Esophagus muscularis mucosa (tissue), 4 donors: Measurements from ENCODE around the gene SRA1. TPM values are rescaled to one million over a fixed set of nuclear protein-coding genes. Genes with fewer than 3 reads are reported as not detected.
A peak's percentile ranks its signal among the peaks of the same experiment; 100 is the strongest.
"Not testable (repeated sequence)": the region's sequence is repeated elsewhere in the genome, so short reads cannot be mapped to it uniquely, and the experiment has no call there.

Experiments
- DNase-seq: peaks from one replicate; pipeline ENCODE4 v3.0.0-alpha.2; 2017; ENCODE audit errors: extremely low spot score
- H3K27ac ChIP-seq, 4 donors: fragments of 200-600 bp; sonication (generic); replicated peaks in 1 of 4; 1 replicate in 3 of 4; 2 replicates in 1 of 4; pipeline ENCODE4 v1.5.1; 2016 to 2019; ENCODE audit warnings: mild to moderate bottlenecking in 1 of 4
- H3K27me3 ChIP-seq, 4 donors: fragments of 200-600 bp; sonication (generic); one replicate each; pipeline versions ENCODE4 v1.5.1 to v1.6.0; 2016 to 2019
- H3K36me3 ChIP-seq, 4 donors: fragments of 200-600 bp; sonication (generic); one replicate each; pipeline ENCODE4 v1.5.1; 2016 to 2019
- H3K4me1 ChIP-seq, 4 donors: fragments of 200-600 bp; sonication (generic); one replicate each; pipeline ENCODE4 v1.5.1; 2016 to 2019
- H3K4me3 ChIP-seq, 4 donors: fragments of 200-600 bp; sonication (generic); 1 replicate in 2 of 4; 2 replicates in 2 of 4; pipeline ENCODE4 v1.5.1; 2016 to 2019; ENCODE audit warnings: mild to moderate bottlenecking in 4 of 4, moderate library complexity in 1 of 4
- H3K9me3 ChIP-seq, 4 donors: fragments of 200-600 bp; sonication (generic); 1 replicate in 3 of 4; 2 replicates in 1 of 4; pipeline ENCODE4 v1.5.1; 2016 to 2019
- EP300 ChIP-seq: sonication (generic); formaldehyde crosslinking; IDR thresholded peaks from one replicate; pipeline ENCODE4 v1.6.1; 2017; ENCODE audit warnings: antibody characterized with exemption
- POLR2A ChIP-seq: fragments of 450-650 bp; IDR thresholded peaks from one replicate; pipeline ENCODE4 v1.6.1; 2017; ENCODE audit warnings: antibody characterized with exemption, moderate library complexity, mild to moderate bottlenecking, low read depth
- POLR2AphosphoS5 ChIP-seq, 2 donors: sonication (generic); formaldehyde crosslinking; IDR thresholded peaks; one replicate each; pipeline ENCODE4 v1.6.1; 2017; ENCODE audit warnings: antibody characterized with exemption in 2 of 2
- WGBS: methylation state at CpG from one replicate; pipeline ENCODE4 v1.1.5; 2018; 5-methylcytosine and 5-hydroxymethylcytosine counted together
- intact Hi-C: fragments of 100-400 bp; cut with DNase I; formaldehyde crosslinking; loops from one replicate; pipeline ENCODE4 v1.15.1; 2023
- total RNA-seq, 4 donors: library from RNA; depleted of rRNA; stranded (reverse); fragments of >200 nt; gene quantifications; one replicate each; pipeline versions ENCODE4 v1.1.0 to v1.2.1, GENCODE V29; 2016
- TF ChIP-seq, protein P1 (sequence below), 3 experiments: fragments of 200-600 bp in 2 of 3; fragments of 450-650 bp in 1 of 3; sonication (generic) in 2 of 3; IDR thresholded peaks; one replicate each; pipeline ENCODE4 v1.5.1; 2017 to 2019; ENCODE audit warnings: antibody characterized with exemption in 3 of 3, mild to moderate bottlenecking in 2 of 3, moderate library complexity in 1 of 3

The SRA1 gene
- 10 to 100 TPM; 17.4 to 29.2 (median 24.7) TPM for total RNA-seq

DNA sequence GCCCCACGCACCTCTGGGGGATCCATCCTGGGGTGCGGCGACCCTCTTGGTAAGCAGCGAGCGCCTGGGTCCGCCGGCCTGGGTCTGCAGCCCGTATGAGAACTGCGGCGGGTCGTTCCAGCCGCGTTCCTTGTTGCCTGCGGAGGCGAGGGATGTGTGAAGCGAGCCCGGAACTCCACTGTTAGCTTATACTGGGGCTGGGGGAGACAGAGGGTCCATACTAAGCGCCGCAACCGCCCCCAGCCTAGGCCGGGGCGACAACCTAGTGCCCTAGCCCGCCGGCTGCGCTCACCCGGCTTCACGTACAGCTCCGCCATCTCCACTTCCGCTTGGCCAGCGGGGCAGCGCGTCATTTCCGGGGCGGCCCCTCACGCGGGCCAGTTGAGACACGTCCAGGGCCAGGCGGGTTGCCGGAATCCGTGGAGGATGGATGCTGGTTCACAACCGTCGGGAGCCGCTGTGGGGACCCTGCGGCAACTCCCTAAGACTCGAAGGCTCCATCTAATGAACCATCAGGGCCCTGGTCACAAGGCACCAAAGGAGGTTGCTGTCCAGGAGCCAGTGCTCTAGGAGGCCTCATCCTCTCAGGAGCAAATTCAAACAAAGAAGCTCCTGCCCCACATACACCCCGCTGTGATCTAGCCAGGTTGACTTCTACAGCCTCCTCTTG, at the start of gene SRA1:
Gene SRA1, minus strand, starts transcription at position 338 of the 670 bp plus-strand sequence. Its CDS starts 21 bp downstream, at position 317.
- H3K4me1 ChIP-seq = peaks cover 32 to 53% (median 47%) of the 10 kb centered on the region in 4 donors
- no peaks in the 10 kb centered on the region for H3K27me3 ChIP-seq
- peaks cover 0 to 39% (median 18%) of the 10 kb centered on the region in 4 donors for H3K36me3 ChIP-seq
- DNase-seq = peak; percentile 99
- no peaks in the 10 kb centered on the region for H3K9me3 ChIP-seq
- H3K4me3 ChIP-seq = peak within 1 kb of the TSS; percentile 69 to 87 (median 72)
- WGBS = 2% methylated on average over 23 of the region's 46 CpGs
- intact Hi-C loops = no loop called here
- TF ChIP-seq EP300 (peak; percentile 4), POLR2AphosphoS5 (IDR thresholded peaks at IDR 0.05) (peak; percentile 98 to 99), POLR2A (peak; percentile 83)
- TF ChIP-seq, protein P1, sequence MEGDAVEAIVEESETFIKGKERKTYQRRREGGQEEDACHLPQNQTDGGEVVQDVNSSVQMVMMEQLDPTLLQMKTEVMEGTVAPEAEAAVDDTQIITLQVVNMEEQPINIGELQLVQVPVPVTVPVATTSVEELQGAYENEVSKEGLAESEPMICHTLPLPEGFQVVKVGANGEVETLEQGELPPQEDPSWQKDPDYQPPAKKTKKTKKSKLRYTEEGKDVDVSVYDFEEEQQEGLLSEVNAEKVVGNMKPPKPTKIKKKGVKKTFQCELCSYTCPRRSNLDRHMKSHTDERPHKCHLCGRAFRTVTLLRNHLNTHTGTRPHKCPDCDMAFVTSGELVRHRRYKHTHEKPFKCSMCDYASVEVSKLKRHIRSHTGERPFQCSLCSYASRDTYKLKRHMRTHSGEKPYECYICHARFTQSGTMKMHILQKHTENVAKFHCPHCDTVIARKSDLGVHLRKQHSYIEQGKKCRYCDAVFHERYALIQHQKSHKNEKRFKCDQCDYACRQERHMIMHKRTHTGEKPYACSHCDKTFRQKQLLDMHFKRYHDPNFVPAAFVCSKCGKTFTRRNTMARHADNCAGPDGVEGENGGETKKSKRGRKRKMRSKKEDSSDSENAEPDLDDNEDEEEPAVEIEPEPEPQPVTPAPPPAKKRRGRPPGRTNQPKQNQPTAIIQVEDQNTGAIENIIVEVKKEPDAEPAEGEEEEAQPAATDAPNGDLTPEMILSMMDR (IDR thresholded peaks at IDR 0.05) = no peak
- peak within 1 kb of the TSS; percentile 86 to 90 (median 88) for H3K27ac ChIP-seq

DNA sequence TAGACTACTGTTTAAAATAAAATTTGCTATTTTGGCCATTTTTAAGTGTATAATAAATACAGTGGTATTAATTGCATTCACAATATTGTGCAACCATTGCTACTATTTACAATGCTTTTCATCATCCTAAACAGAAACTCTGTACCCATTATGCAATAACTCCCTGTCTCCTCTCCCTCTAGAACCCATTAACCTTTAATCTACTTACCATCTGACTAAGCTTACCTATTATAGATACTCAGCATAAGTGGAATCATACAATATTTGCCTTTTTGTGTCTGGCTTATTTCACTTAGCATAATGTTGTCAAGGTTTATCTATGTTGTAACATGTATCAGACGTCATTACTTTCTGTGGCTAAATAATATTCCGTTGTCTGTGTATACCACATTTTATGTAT, 49.8 kb upstream of the SRA1 start:
- TF ChIP-seq EP300 = no peak
- intact Hi-C loops = no loop called here
- 83% methylated on average over 2 of the region's 2 CpGs for WGBS
- H3K27ac ChIP-seq = no peak overlapping the region
- no peak for DNase-seq
- H3K4me3 ChIP-seq = no peak overlapping the region
- no peaks in the 10 kb centered on the region for H3K36me3 ChIP-seq
- H3K9me3 ChIP-seq = no peaks in the 10 kb centered on the region
- H3K27me3 ChIP-seq = no peaks in the 10 kb centered on the region
- H3K4me1 ChIP-seq = peaks cover 0 to 4% (median 1%) of the 10 kb centered on the region in 4 donors

- no peak for DNase-seq
- WGBS = 77% methylated on average over 3 of the region's 3 CpGs
- intact Hi-C loops = no loop called here
- Histone ChIP-seq H3K27ac (no peak overlapping the region), H3K4me1 (peaks cover 0 to 4% (median 0%) of the 10 kb centered on the region in 4 donors), H3K9me3 (no peaks in the 10 kb centered on the region), H3K36me3 (no peaks in the 10 kb centered on the region), H3K27me3 (no peaks in the 10 kb centered on the region), H3K4me3 (no peak overlapping the region)
- TF ChIP-seq POLR2A (no peak), POLR2AphosphoS5 (IDR thresholded peaks at IDR 0.05) (no peak), EP300 (no peak)
- TF ChIP-seq, protein P1 (IDR thresholded peaks at IDR 0.05) = no peak
These were observed 48.6 kb upstream of the SRA1 start for GRCh38 chr5:140605879-140606278.

GRCh38 chr5:140603734-140604133, 46.5 kb upstream of the SRA1 start:
- intact Hi-C loops = no loop called here
- Histone ChIP-seq H3K36me3 (no peaks in the 10 kb centered on the region), H3K9me3 (no peaks in the 10 kb centered on the region), H3K4me3 (no peak overlapping the region), H3K27ac (no peak overlapping the region), H3K27me3 (no peaks in the 10 kb centered on the region), H3K4me1 (peaks cover 0 to under 1% (median 0%) of the 10 kb centered on the region in 4 donors)
- TF ChIP-seq POLR2A (no peak), EP300 (no peak), POLR2AphosphoS5 (IDR thresholded peaks at IDR 0.05) (no peak)
- TF ChIP-seq, protein P1 (IDR thresholded peaks at IDR 0.05) = no peak
- WGBS = 93% methylated on average over 2 of the region's 2 CpGs
- no peak for DNase-seq

DNA sequence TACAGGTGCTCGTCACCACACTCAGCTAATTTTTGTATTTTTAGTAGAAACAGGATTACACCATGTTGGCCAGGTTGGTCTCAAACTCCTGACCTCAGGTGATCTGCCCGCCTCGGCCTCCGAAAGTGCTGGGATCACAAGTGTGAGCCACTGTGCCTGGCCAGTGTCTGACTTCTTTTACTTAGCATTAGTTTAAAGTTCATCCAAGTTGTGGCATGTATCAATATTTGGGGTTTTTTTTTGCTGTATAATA, 46.1 kb upstream of the SRA1 start:
- H3K27me3 ChIP-seq, intact Hi-C loops, H3K4me3 ChIP-seq, H3K36me3 ChIP-seq, H3K9me3 ChIP-seq, H3K27ac ChIP-seq, DNase-seq, H3K4me1 ChIP-seq: not testable (repeated sequence)
- 92% methylated on average over 4 of the region's 4 CpGs for WGBS

DNA sequence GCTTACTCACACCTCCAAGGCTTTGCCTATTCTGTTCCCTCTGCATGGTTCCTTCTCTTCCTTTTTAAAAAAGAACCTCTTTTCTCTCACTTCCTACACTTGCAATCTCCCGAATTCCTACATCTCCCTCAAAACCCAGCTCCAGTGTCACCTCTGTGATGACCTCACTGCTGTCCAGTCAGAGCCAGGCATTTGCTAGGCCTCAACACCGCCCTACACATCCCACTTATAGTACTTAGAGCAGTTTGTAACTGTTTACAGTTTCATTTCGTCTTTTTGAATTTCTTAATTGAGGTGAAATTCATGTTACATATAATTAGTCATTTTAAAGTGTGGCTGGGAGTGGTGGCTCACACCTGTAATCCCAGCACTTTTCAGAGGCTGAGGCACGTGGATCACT, 44.9 kb upstream of the SRA1 start:
- Histone ChIP-seq H3K9me3 (no peaks in the 10 kb centered on the region), H3K27me3 (no peaks in the 10 kb centered on the region), H3K36me3 (no peaks in the 10 kb centered on the region), H3K27ac (peak overlapping the region in 1 of 4 donors; percentile 28), H3K4me3 (no peak overlapping the region), H3K4me1 (no peaks in the 10 kb centered on the region)
- DNase-seq = no peak
- TF ChIP-seq, protein P1 (IDR thresholded peaks at IDR 0.05) = no peak
- TF ChIP-seq POLR2A (no peak), EP300 (no peak), POLR2AphosphoS5 (IDR thresholded peaks at IDR 0.05) (no peak)
- intact Hi-C loops = no loop called here
- 69% methylated on average over 4 of the region's 4 CpGs for WGBS
